Liver (tissue), 9 donors: ENCODE results near the gene PLXNA3. TPM values are rescaled to one million over a fixed set of nuclear protein-coding genes. Genes with fewer than 3 reads are reported as not detected.

Source experiments
- DNase-seq: peaks from one replicate; pipeline ENCODE4 v3.0.0-alpha.2; 2017; ENCODE audit warnings: low spot score
- H3K27ac ChIP-seq, 2 donors: one replicate each; pipeline ENCODE4 v1.7.0; 2013; ENCODE audit warnings: inconsistent platforms in 2 of 2, low read length in 2 of 2, control low read depth in 1 of 2, low read depth in 1 of 2, mild to moderate bottlenecking in 1 of 2
- H3K27me3 ChIP-seq, 4 donors: one replicate each; pipeline versions ENCODE4 v1.6.1 to v1.7.0; 2013; ENCODE audit warnings: low read length in 3 of 4, inconsistent platforms in 1 of 4, mild to moderate bottlenecking in 1 of 4, moderate library complexity in 1 of 4; ENCODE audit not compliant: control insufficient read depth in 4 of 4, insufficient read depth in 4 of 4
- H3K36me3 ChIP-seq, 4 donors: one replicate each; pipeline versions ENCODE4 v1.6.1 to v1.7.0; 2013; ENCODE audit warnings: low read length in 3 of 4, mild to moderate bottlenecking in 3 of 4, low read depth in 1 of 4, moderate library complexity in 1 of 4; ENCODE audit not compliant: control insufficient read depth in 4 of 4, insufficient read depth in 3 of 4
- H3K4me1 ChIP-seq, 4 donors: one replicate each; pipeline versions ENCODE4 v1.6.1 to v1.7.0; 2013; ENCODE audit warnings: low read length in 3 of 4, mild to moderate bottlenecking in 3 of 4, moderate library complexity in 1 of 4; ENCODE audit not compliant: control insufficient read depth in 4 of 4, insufficient read depth in 4 of 4
- H3K4me3 ChIP-seq, 3 donors: one replicate each; pipeline versions ENCODE4 v1.6.1 to v1.7.0; 2013; ENCODE audit warnings: low read length in 3 of 3, control low read depth in 1 of 3, low read depth in 1 of 3, mild to moderate bottlenecking in 1 of 3
- H3K9ac ChIP-seq, 2 donors: one replicate each; pipeline ENCODE4 v1.7.0; 2013; ENCODE audit warnings: low read length in 2 of 2, mild to moderate bottlenecking in 2 of 2, moderate library complexity in 2 of 2, control low read depth in 1 of 2, low read depth in 1 of 2
- H3K9me3 ChIP-seq, 4 donors: one replicate each; pipeline versions ENCODE4 v1.6.1 to v1.7.0; 2013; ENCODE audit warnings: low read length in 3 of 4; ENCODE audit not compliant: control insufficient read depth in 4 of 4
- ATF3 ChIP-seq: IDR thresholded peaks from 2 replicates; pipeline ENCODE4 v1.6.1; 2016; ENCODE audit warnings: antibody characterized with exemption
- EGR1 ChIP-seq, 2 donors: IDR thresholded peaks; 2 replicates each; pipeline ENCODE4 v1.6.1; 2016 to 2018; ENCODE audit warnings: antibody characterized with exemption in 2 of 2, low read depth in 2 of 2
- FOXA1 ChIP-seq: IDR thresholded peaks from 2 replicates; pipeline ENCODE4 v1.6.1; 2016; ENCODE audit warnings: antibody characterized with exemption
- GABPA ChIP-seq, 2 donors: IDR thresholded peaks in 1 of 2; conservative IDR thresholded peaks in 1 of 2; 2 replicates each; pipeline ENCODE4 v1.6.1; 2016; ENCODE audit warnings: antibody characterized with exemption in 2 of 2, mild to moderate bottlenecking in 1 of 2, moderate library complexity in 1 of 2
- NR2F2 ChIP-seq: IDR thresholded peaks from 2 replicates; pipeline ENCODE4 v1.6.1; 2016; ENCODE audit warnings: antibody characterized with exemption
- RXRA ChIP-seq, 2 donors: IDR thresholded peaks; 2 replicates each; pipeline ENCODE4 v1.6.1; 2017 to 2018; ENCODE audit warnings: antibody characterized with exemption in 2 of 2, mild to moderate bottlenecking in 1 of 2
- SP1 ChIP-seq: IDR thresholded peaks from 2 replicates; pipeline ENCODE4 v1.6.1; 2018; ENCODE audit warnings: antibody characterized with exemption, mild to moderate bottlenecking
- TAF1 ChIP-seq: conservative IDR thresholded peaks from 2 replicates; pipeline ENCODE4 v1.6.1; 2016; ENCODE audit warnings: antibody characterized with exemption, mild to moderate bottlenecking
- YY1 ChIP-seq: IDR thresholded peaks from 2 replicates; pipeline ENCODE4 v1.6.1; 2016; ENCODE audit warnings: antibody characterized with exemption, mild to moderate bottlenecking
- ZBTB33 ChIP-seq: IDR thresholded peaks from 2 replicates; pipeline ENCODE4 v1.6.1; 2016; ENCODE audit warnings: antibody characterized with exemption
- WGBS: extraction: QIAGEN DNeasy Blood & Tissue Kit; methylation state at CpG from one replicate; pipeline ENCODE4 v1.1.7; 2013; 5-methylcytosine and 5-hydroxymethylcytosine counted together
- polyA plus RNA-seq, 2 donors: library from polyadenylated mRNA; stranded (reverse) in 1 of 2; unstranded in 1 of 2; fragments of 200-250 nt in 1 of 2; fragments of >200 nt in 1 of 2; fragmentation: Nextera tagmentation in 1 of 2; extraction: Ambion mirVana in 1 of 2; gene quantifications; one replicate each; pipeline versions ENCODE4 v1.2.1 to v1.2.3, GENCODE V29; 2013 to 2015
- total RNA-seq, 2 donors: library from RNA; depleted of rRNA; stranded (reverse); fragments of >200 nt; gene quantifications; one replicate each; pipeline ENCODE4 v1.2.3, GENCODE V29; 2014
- TF ChIP-seq, protein P1 (sequence below): IDR thresholded peaks from 2 replicates; pipeline ENCODE4 v1.6.1; 2016; ENCODE audit warnings: antibody characterized with exemption, mild to moderate bottlenecking
- TF ChIP-seq, protein P2 (sequence below): fragments of 150-350 bp; IDR thresholded peaks from 2 replicates; pipeline ENCODE4 v1.5.1; 2017; ENCODE audit warnings: improper control_type of control experiment, low read depth, low read length; ENCODE audit not compliant: missing input control
- TF ChIP-seq, protein P3 (sequence below): IDR thresholded peaks from 2 replicates; pipeline ENCODE4 v1.6.1; 2016; ENCODE audit warnings: antibody characterized with exemption
- donor health status: healthy.
- donor health status: healthy.
- donor health status: healthy.
- donor health status: healthy.
- donor health status: healthy.

PLXNA3 gene
- total and polyA plus RNA-seq, 4 donors, result 1.1 to 1.7 (median 1.5) TPM

DNA sequence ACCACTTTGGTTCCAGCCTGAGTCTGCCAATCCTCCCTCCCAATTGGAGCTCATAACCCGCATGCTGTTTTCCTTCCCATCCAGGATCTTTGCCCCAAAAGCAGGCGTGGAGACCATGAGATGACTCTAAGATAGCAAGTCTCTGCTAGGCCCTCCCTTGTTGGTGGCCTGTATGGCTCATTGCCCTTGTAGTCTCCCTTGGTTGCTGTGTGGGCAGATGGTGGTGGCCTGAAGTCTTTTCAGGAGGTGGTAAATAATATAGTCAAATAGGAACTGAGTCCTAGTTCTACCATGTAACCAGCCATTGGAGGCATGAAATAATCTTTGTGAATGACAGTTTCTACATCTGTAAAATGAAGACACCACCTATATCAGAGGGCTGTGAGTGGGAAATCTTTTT lies 28.4 kb upstream of the PLXNA3 start (continued):
- TF ChIP-seq EGR1 (IDR thresholded peaks at IDR 0.05; ENCODE audit: low read depth in 2 of 2), result no peak

DNA sequence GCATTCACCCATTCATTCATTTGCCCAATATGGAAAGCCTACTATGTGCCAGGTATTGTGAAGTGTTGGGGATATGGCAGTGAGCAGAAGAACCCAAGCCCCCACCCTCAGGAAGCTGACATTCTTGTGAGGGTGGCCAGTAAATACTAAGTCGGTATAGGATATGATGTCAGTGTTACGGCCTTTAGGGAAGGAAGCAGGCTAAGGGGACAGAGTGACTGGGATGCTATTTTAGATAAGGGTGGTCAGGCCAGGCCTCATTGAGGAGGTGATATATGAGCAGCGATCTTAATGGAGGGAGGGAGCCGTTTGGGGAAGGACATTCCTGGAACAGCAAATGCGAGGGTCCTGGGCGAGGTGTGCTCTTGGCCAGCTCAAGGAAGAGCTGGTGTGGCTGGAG lies 27.6 kb upstream of the PLXNA3 start:
- H3K36me3 ChIP-seq, result peaks cover 3 to 10% (median 5%) of the 10 kb centered on the region in 4 donors
- H3K9ac ChIP-seq, result no peak overlapping the region
- no peak overlapping the region for H3K4me3 ChIP-seq
- peak overlapping the region in 1 of 2 donors; percentile 18 for H3K27ac ChIP-seq
- H3K27me3 ChIP-seq, result no peaks in the 10 kb centered on the region
- TF ChIP-seq EGR1 (IDR thresholded peaks at IDR 0.05; ENCODE audit: low read depth in 2 of 2), result no peak
- no peak for DNase-seq
- peaks cover 4 to 18% (median 5%) of the 10 kb centered on the region in 4 donors for H3K4me1 ChIP-seq
- H3K9me3 ChIP-seq, result no peaks in the 10 kb centered on the region
- WGBS, result 72% methylated on average over 6 of the region's 6 CpGs

DNA sequence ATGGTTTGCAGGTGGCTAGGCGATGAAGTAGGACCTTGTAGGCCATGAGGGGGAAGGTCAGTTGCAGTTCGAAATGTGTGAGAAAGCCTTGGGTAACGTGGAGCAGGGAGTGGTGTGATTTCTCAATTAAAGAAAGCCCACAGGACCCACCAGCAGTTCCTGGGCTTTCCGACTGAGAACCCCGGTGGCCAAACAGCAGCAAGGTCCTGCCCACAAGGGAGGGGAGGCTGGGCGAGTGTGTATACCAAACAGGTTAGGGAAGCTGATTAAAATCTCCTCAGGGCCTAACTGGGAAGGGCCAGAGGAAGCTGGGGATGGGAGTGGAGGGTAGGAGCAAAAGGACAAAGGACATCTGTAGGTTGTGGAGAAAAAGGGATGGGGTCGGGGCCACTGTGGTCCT lies 27.2 kb upstream of the PLXNA3 start:
- H3K4me1 ChIP-seq, result peaks cover 4 to 18% (median 5%) of the 10 kb centered on the region in 4 donors
- H3K36me3 ChIP-seq, result peaks cover 3 to 10% (median 5%) of the 10 kb centered on the region in 4 donors
- H3K27me3 ChIP-seq, result no peaks in the 10 kb centered on the region
- H3K27ac ChIP-seq, result peak overlapping the region; percentile 18 to 28
- no peaks in the 10 kb centered on the region for H3K9me3 ChIP-seq
- DNase-seq, result no peak
- WGBS, result 81% methylated on average over 7 of the region's 7 CpGs
- H3K9ac ChIP-seq, result no peak overlapping the region
- H3K4me3 ChIP-seq, result no peak overlapping the region
- TF ChIP-seq, protein P1, sequence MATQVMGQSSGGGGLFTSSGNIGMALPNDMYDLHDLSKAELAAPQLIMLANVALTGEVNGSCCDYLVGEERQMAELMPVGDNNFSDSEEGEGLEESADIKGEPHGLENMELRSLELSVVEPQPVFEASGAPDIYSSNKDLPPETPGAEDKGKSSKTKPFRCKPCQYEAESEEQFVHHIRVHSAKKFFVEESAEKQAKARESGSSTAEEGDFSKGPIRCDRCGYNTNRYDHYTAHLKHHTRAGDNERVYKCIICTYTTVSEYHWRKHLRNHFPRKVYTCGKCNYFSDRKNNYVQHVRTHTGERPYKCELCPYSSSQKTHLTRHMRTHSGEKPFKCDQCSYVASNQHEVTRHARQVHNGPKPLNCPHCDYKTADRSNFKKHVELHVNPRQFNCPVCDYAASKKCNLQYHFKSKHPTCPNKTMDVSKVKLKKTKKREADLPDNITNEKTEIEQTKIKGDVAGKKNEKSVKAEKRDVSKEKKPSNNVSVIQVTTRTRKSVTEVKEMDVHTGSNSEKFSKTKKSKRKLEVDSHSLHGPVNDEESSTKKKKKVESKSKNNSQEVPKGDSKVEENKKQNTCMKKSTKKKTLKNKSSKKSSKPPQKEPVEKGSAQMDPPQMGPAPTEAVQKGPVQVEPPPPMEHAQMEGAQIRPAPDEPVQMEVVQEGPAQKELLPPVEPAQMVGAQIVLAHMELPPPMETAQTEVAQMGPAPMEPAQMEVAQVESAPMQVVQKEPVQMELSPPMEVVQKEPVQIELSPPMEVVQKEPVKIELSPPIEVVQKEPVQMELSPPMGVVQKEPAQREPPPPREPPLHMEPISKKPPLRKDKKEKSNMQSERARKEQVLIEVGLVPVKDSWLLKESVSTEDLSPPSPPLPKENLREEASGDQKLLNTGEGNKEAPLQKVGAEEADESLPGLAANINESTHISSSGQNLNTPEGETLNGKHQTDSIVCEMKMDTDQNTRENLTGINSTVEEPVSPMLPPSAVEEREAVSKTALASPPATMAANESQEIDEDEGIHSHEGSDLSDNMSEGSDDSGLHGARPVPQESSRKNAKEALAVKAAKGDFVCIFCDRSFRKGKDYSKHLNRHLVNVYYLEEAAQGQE, result no peak
- no peak for TF ChIP-seq ATF3
- TF ChIP-seq SP1, result no peak
- TF ChIP-seq, protein P2, sequence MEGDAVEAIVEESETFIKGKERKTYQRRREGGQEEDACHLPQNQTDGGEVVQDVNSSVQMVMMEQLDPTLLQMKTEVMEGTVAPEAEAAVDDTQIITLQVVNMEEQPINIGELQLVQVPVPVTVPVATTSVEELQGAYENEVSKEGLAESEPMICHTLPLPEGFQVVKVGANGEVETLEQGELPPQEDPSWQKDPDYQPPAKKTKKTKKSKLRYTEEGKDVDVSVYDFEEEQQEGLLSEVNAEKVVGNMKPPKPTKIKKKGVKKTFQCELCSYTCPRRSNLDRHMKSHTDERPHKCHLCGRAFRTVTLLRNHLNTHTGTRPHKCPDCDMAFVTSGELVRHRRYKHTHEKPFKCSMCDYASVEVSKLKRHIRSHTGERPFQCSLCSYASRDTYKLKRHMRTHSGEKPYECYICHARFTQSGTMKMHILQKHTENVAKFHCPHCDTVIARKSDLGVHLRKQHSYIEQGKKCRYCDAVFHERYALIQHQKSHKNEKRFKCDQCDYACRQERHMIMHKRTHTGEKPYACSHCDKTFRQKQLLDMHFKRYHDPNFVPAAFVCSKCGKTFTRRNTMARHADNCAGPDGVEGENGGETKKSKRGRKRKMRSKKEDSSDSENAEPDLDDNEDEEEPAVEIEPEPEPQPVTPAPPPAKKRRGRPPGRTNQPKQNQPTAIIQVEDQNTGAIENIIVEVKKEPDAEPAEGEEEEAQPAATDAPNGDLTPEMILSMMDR, result no peak
- no peak for TF ChIP-seq FOXA1
- no peak for TF ChIP-seq NR2F2
- TF ChIP-seq, protein P3, sequence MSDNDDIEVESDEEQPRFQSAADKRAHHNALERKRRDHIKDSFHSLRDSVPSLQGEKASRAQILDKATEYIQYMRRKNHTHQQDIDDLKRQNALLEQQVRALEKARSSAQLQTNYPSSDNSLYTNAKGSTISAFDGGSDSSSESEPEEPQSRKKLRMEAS, result no peak
- no peak for TF ChIP-seq GABPA (IDR thresholded peaks at IDR 0.05 in 1 of 2, conservative IDR thresholded peaks at IDR 0.05 in 1 of 2)
- TF ChIP-seq YY1, result no peak
- no peak for TF ChIP-seq ZBTB33
- no peak for TF ChIP-seq TAF1
- no peak for TF ChIP-seq RXRA (IDR thresholded peaks at IDR 0.05)
